ENCODE results near the gene NADK. TPM values are rescaled to one million over a fixed set of nuclear protein-coding genes. Genes with fewer than 3 reads are reported as not detected.

NADK gene
- 31.4 TPM for polyA plus RNA-seq (2013)

DNA sequence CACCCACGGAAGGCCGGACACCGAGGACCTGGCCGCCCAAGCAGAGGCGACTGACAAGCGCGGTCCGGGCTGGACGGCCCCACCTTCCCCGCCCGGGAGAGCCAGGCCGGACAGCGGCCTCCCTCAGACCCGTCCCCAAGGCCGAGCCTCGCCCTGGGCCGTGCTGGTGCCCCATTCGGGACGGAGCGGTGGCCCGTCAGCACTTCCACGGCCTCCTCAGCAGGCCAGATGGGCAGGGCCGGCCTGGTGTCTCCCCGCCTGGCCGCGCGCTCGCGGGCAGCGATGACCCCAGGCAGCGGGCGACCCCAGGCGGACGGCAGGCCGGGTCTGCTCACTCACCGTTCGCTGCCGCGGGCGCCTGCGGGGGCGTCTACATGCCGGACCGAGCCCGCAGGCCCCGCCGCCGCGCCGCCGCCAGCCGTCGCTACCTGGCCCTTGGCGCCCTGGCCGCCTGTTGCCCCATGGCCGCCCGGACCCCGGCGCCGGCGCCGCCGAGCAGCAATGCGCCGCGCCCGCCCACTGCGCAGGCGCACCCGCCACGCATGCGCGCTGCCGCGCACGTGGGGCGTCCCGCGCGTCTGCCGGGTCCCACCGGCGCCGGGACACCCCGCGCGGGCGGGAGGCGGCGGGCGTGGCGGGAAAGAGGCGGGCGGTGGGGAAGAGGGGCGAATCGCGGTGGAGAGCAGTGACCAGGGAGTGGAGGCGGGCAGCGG lies at the start of gene NADK:
TSS of gene NADK (minus strand) at position 521 of the 713 bp plus-strand sequence. CDS start 13,064 bp downstream, outside the sequence.
- H3K4me1 ChIP-seq (ENCODE audit: control extremely low read depth in 1 of 4, control insufficient read depth in 4 of 4, insufficient read depth in 4 of 4, low read length in 3 of 4) = peaks cover 16 to 84% (median 70%) of the 10 kb centered on the region in 4 experiments
- peak; percentile 46 to 65 (median 63) for DNase-seq
- no peaks in the 10 kb centered on the region for H3K9me3 ChIP-seq (ENCODE audit: control extremely low read depth in 1 of 5, control insufficient read depth in 4 of 5, insufficient read depth in 2 of 5, low read depth in 1 of 5, low read length in 4 of 5)
- ChIA-PET CTCF (interaction anchor here (1.1 to 2.8 kb wide), 3 partner anchors 12 to 20 kb away, joined by 3 to 18 read pairs (median 4); no protein-coding TSS in a partner anchor), POLR2A (interaction anchor here (0.7 kb wide), 1 partner anchor 82 kb away, joined by 3 read pairs; no protein-coding TSS in a partner anchor)
- H3K27ac ChIP-seq (ENCODE audit: insufficient read depth in 1 of 2, low read depth in 1 of 2, low read length in 2 of 2, poor library complexity in 1 of 2, severe bottlenecking in 2 of 2) = peak within 1 kb of the TSS; percentile 46 to 79
- H3K36me3 ChIP-seq (ENCODE audit: control insufficient read depth in 4 of 4, insufficient read depth in 4 of 4, low read length in 3 of 4) = no peaks in the 10 kb centered on the region
- peak within 1 kb of the TSS; percentile 67 to 88 (median 84) for H3K4me3 ChIP-seq (ENCODE audit: control insufficient read depth in 1 of 7, extremely low read depth in 1 of 7, insufficient read depth in 4 of 7, low read depth in 2 of 7, low read length in 6 of 7)
- no peaks in the 10 kb centered on the region for H3K27me3 ChIP-seq (replicated peaks in 2 of 5; ENCODE audit: control insufficient read depth in 4 of 5, insufficient read depth in 5 of 5, low read length in 4 of 5)
- 0% methylated on average over 90 of the region's 99 CpGs for WGBS (ENCODE audit: insufficient coverage)

- DNase-seq = no peak
- Histone ChIP-seq H3K27me3 (replicated peaks in 2 of 5; ENCODE audit: control insufficient read depth in 4 of 5, insufficient read depth in 5 of 5, low read length in 4 of 5) (no peaks in the 10 kb centered on the region), H3K27ac (ENCODE audit: insufficient read depth in 1 of 2, low read depth in 1 of 2, low read length in 2 of 2, poor library complexity in 1 of 2, severe bottlenecking in 2 of 2) (no peak overlapping the region), H3K4me3 (ENCODE audit: control insufficient read depth in 1 of 7, extremely low read depth in 1 of 7, insufficient read depth in 4 of 7, low read depth in 2 of 7, low read length in 6 of 7) (no peak overlapping the region), H3K9me3 (ENCODE audit: control extremely low read depth in 1 of 5, control insufficient read depth in 4 of 5, insufficient read depth in 2 of 5, low read depth in 1 of 5, low read length in 4 of 5) (no peaks in the 10 kb centered on the region), H3K36me3 (ENCODE audit: control insufficient read depth in 4 of 4, insufficient read depth in 4 of 4, low read length in 3 of 4) (peaks cover 11 to 48% (median 30%) of the 10 kb centered on the region in 4 experiments), H3K4me1 (ENCODE audit: control extremely low read depth in 1 of 4, control insufficient read depth in 4 of 4, insufficient read depth in 4 of 4, low read length in 3 of 4) (no peaks in the 10 kb centered on the region)
- ChIA-PET POLR2A (no interaction called here), CTCF (interaction anchor here (0.6 to 1.0 kb wide), 3 partner anchors 10 to 77 kb away, joined by 3 to 4 read pairs (median 3); no protein-coding TSS in a partner anchor)
- whole genome bisulfite sequencing (ENCODE audit: insufficient coverage) = 96% methylated on average over 10 of the region's 14 CpGs
Observed at GRCh38 chr1:1827089-1827848, 49.0 kb upstream of the NADK start.

DNA sequence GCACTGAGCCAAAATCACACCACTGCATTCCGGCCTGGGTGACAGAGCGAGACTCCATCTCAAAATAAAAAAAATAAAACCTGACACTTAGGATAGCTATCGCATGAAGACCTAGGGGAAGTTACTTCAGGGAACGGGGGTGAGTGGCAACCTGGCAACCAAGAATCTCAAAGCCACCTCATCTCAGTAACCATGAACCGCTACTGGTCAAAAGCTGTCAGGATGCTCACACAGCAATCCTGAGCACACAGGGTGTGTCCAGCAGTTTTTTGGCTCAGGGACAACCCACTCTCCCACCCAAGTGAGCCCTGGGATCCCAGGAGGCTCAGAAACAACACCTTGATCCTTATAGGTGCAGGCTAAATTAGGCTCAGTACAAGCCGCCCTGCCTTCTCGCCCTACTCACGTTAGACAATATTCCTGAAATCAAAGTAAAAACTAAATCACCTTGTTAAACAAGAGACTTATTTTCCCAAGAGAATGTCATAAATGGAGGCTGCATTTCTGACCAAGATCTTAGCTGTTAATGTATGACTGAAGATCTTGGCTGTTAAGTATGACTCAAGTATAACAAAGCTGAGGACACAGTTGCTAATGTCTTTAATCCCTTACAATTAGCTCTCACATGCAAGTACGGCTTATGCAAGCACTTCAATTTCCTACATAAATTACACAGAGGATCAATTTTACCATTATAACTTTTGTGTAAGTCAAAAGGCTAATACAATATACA lies 48.3 kb upstream of the NADK start:
- 100% methylated on average over 3 of the region's 9 CpGs for WGBS (ENCODE audit: insufficient coverage)
- CTCF ChIA-PET = interaction anchor here (1.0 kb wide), 1 partner anchor 9 kb away, joined by 3 read pairs; no protein-coding TSS in a partner anchor
- H3K36me3 ChIP-seq (ENCODE audit: control insufficient read depth in 4 of 4, insufficient read depth in 4 of 4, low read length in 3 of 4) = peaks cover 15 to 51% (median 33%) of the 10 kb centered on the region in 4 experiments

DNA sequence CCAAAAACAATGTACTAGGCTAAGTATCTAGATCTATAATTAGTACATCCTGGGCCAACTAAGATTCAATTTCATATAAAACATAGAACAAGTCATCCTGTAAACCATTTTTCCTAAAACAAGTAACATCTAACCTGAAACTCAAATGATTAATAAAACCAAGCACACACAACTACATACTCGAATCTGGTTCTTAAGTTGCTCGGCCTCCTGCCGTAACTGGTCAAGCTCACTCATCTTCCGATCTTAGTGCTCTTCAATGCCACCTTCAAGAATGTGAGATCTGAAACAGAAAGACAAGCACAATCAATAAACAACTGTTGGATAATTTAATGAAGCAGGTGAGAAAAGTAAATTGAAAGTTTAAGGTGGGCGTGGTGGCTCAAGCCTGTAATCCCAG lies 46.9 kb upstream of the NADK start:
- no peaks in the 10 kb centered on the region for H3K4me1 ChIP-seq (ENCODE audit: control extremely low read depth in 1 of 4, control insufficient read depth in 4 of 4, insufficient read depth in 4 of 4, low read length in 3 of 4)
- H3K9me3 ChIP-seq (ENCODE audit: control extremely low read depth in 1 of 5, control insufficient read depth in 4 of 5, insufficient read depth in 2 of 5, low read depth in 1 of 5, low read length in 4 of 5) = no peaks in the 10 kb centered on the region
- no peak overlapping the region for H3K4me3 ChIP-seq (ENCODE audit: control insufficient read depth in 1 of 7, extremely low read depth in 1 of 7, insufficient read depth in 4 of 7, low read depth in 2 of 7, low read length in 6 of 7)
- POLR2A ChIA-PET = no interaction called here
- no peaks in the 10 kb centered on the region for H3K27me3 ChIP-seq (replicated peaks in 2 of 5; ENCODE audit: control insufficient read depth in 4 of 5, insufficient read depth in 5 of 5, low read length in 4 of 5)
- WGBS (ENCODE audit: insufficient coverage) = 100% methylated on average over 3 of the region's 5 CpGs
- peaks cover 15 to 57% (median 34%) of the 10 kb centered on the region in 4 experiments for H3K36me3 ChIP-seq (ENCODE audit: control insufficient read depth in 4 of 4, insufficient read depth in 4 of 4, low read length in 3 of 4)
- no peak for DNase-seq
- CTCF ChIA-PET = interaction anchor here (1.1 kb wide), 1 partner anchor 40 kb away, joined by 3 read pairs; no protein-coding TSS in a partner anchor
- no peak overlapping the region for H3K27ac ChIP-seq (ENCODE audit: insufficient read depth in 1 of 2, low read depth in 1 of 2, low read length in 2 of 2, poor library complexity in 1 of 2, severe bottlenecking in 2 of 2)

More for the DNA sequence above, 48.3 kb upstream of the NADK start:
- Histone ChIP-seq H3K27me3 (replicated peaks in 2 of 5; ENCODE audit: control insufficient read depth in 4 of 5, insufficient read depth in 5 of 5, low read length in 4 of 5) (no peaks in the 10 kb centered on the region), H3K4me1 (ENCODE audit: control extremely low read depth in 1 of 4, control insufficient read depth in 4 of 4, insufficient read depth in 4 of 4, low read length in 3 of 4) (no peaks in the 10 kb centered on the region), H3K9me3 (ENCODE audit: control extremely low read depth in 1 of 5, control insufficient read depth in 4 of 5, insufficient read depth in 2 of 5, low read depth in 1 of 5, low read length in 4 of 5) (no peaks in the 10 kb centered on the region), H3K27ac (ENCODE audit: insufficient read depth in 1 of 2, low read depth in 1 of 2, low read length in 2 of 2, poor library complexity in 1 of 2, severe bottlenecking in 2 of 2) (no peak overlapping the region), H3K4me3 (ENCODE audit: control insufficient read depth in 1 of 7, extremely low read depth in 1 of 7, insufficient read depth in 4 of 7, low read depth in 2 of 7, low read length in 6 of 7) (no peak overlapping the region)
- POLR2A ChIA-PET = interaction anchor here (0.6 kb wide), 1 partner anchor 12 kb away, joined by 3 read pairs; no protein-coding TSS in a partner anchor
- DNase-seq = no peak

DNA sequence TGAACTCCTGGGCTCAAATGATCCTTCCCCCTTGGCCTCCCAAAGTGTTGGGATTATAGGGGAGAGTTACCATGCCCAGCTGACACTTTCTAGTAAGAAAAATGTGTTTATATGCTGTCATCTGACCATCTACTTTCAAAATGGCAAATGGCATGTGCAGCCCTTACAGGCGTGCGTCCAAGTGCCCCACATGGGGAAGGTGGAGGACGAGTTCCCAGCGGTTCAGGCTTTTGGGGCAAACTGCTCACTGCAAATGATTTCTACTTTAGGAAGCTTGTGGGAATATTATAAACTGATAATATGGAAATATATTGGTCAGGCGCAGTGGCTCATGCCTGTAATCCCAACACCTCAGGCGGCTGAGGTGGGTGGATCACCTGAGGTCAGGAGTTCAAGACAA lies 41.5 kb upstream of the NADK start:
- H3K4me1 ChIP-seq (ENCODE audit: control extremely low read depth in 1 of 4, control insufficient read depth in 4 of 4, insufficient read depth in 4 of 4, low read length in 3 of 4) = no peaks in the 10 kb centered on the region
- ChIA-PET POLR2A (no interaction called here), CTCF (interaction anchor here (0.7 to 1.8 kb wide), 3 partner anchors 10 to 89 kb away, joined by 3 to 6 read pairs (median 3); no protein-coding TSS in a partner anchor)
- DNase-seq = no peak
- no peak overlapping the region for H3K4me3 ChIP-seq (ENCODE audit: control insufficient read depth in 1 of 7, extremely low read depth in 1 of 7, insufficient read depth in 4 of 7, low read depth in 2 of 7, low read length in 6 of 7)
- peaks cover 6 to 65% (median 47%) of the 10 kb centered on the region in 4 experiments for H3K36me3 ChIP-seq (ENCODE audit: control insufficient read depth in 4 of 4, insufficient read depth in 4 of 4, low read length in 3 of 4)
- WGBS (ENCODE audit: insufficient coverage) = 100% methylated on average over 2 of the region's 6 CpGs
- no peak overlapping the region for H3K27ac ChIP-seq (ENCODE audit: insufficient read depth in 1 of 2, low read depth in 1 of 2, low read length in 2 of 2, poor library complexity in 1 of 2, severe bottlenecking in 2 of 2)
- no peaks in the 10 kb centered on the region for H3K27me3 ChIP-seq (replicated peaks in 2 of 5; ENCODE audit: control insufficient read depth in 4 of 5, insufficient read depth in 5 of 5, low read length in 4 of 5)
- H3K9me3 ChIP-seq (ENCODE audit: control extremely low read depth in 1 of 5, control insufficient read depth in 4 of 5, insufficient read depth in 2 of 5, low read depth in 1 of 5, low read length in 4 of 5) = no peaks in the 10 kb centered on the region

DNA sequence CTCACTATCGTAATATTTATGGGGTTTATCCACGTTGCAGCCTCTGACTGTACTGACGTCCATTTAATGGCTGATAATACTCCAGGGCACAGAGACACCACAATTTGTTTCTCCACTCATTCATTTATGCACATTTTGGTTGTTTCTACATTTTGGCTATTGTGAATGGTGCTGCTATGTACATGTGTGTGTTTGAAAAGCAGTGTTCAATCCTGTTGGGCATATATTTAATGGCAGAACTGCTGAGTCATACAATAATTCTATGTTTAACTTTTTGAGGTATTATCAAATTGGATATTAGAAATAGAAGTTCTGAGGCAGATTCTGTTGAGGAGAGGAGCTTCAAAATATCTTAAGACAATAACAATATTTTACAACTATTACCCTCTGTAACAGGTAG lies 39.0 kb upstream of the NADK start:
- DNase-seq = no peak
- no peaks in the 10 kb centered on the region for H3K27me3 ChIP-seq (replicated peaks in 2 of 5; ENCODE audit: control insufficient read depth in 4 of 5, insufficient read depth in 5 of 5, low read length in 4 of 5)
- no peak overlapping the region for H3K27ac ChIP-seq (ENCODE audit: insufficient read depth in 1 of 2, low read depth in 1 of 2, low read length in 2 of 2, poor library complexity in 1 of 2, severe bottlenecking in 2 of 2)
- no peaks in the 10 kb centered on the region for H3K4me1 ChIP-seq (ENCODE audit: control extremely low read depth in 1 of 4, control insufficient read depth in 4 of 4, insufficient read depth in 4 of 4, low read length in 3 of 4)
- 100% methylated on average over 2 of the region's 3 CpGs for WGBS (ENCODE audit: insufficient coverage)
- H3K36me3 ChIP-seq (ENCODE audit: control insufficient read depth in 4 of 4, insufficient read depth in 4 of 4, low read length in 3 of 4) = peaks cover 8 to 70% (median 54%) of the 10 kb centered on the region in 4 experiments
- ChIA-PET CTCF (interaction anchor here (1.0 kb wide), 1 partner anchor 9 kb away, joined by 3 read pairs; no protein-coding TSS in a partner anchor), POLR2A (no interaction called here)
- no peak overlapping the region for H3K4me3 ChIP-seq (ENCODE audit: control insufficient read depth in 1 of 7, extremely low read depth in 1 of 7, insufficient read depth in 4 of 7, low read depth in 2 of 7, low read length in 6 of 7)
- H3K9me3 ChIP-seq (ENCODE audit: control extremely low read depth in 1 of 5, control insufficient read depth in 4 of 5, insufficient read depth in 2 of 5, low read depth in 1 of 5, low read length in 4 of 5) = no peaks in the 10 kb centered on the region
